ENCODE results near the gene ODF4.
"Not testable (repeated sequence)": the region's sequence is repeated elsewhere in the genome, so short reads cannot be mapped to it uniquely, and the experiment has no call there.

The ODF4 gene

GRCh38 chr17:8326511-8327302, 12.9 kb upstream of the ODF4 start:
- DNase-seq = no peak

- no peak for DNase-seq
These were observed 12.4 kb upstream of the ODF4 start for GRCh38 chr17:8327303-8327649.

GRCh38 chr17:8332128-8332527, 7.5 kb upstream of the ODF4 start:
- DNase-seq = no peak

- DNase-seq = no peak
These were observed 7.0 kb upstream of the ODF4 start for GRCh38 chr17:8332688-8333087.

- DNase-seq = no peak
These were observed 6.4 kb upstream of the ODF4 start for GRCh38 chr17:8333281-8333680.

- DNase-seq = no peak
These were observed 1.6 kb upstream of the ODF4 start for GRCh38 chr17:8337802-8338752.

- DNase-seq = no peak
These were observed 893 bp upstream of the ODF4 start for GRCh38 chr17:8338753-8339140.

- no peak for DNase-seq
These were observed 1.8 kb downstream of the ODF4 start for GRCh38 chr17:8341456-8341855.

- DNase-seq = no peak
These were observed 5.5 kb downstream of the ODF4 start for GRCh38 chr17:8345052-8345690.

- no peak for DNase-seq
These were observed 6.5 kb downstream of the ODF4 start for GRCh38 chr17:8345951-8346665.

GRCh38 chr17:8347001-8347400, 7.4 kb downstream of the ODF4 start:
- DNase-seq = not testable (repeated sequence)

GRCh38 chr17:8350339-8350738, 10.7 kb downstream of the ODF4 start:
- DNase-seq = no peak

GRCh38 chr17:8353736-8354135, 14.1 kb downstream of the ODF4 start:
- no peak for DNase-seq

GRCh38 chr17:8354236-8354635, 14.6 kb downstream of the ODF4 start:
- no peak for DNase-seq

- no peak for DNase-seq
These were observed 18.3 kb downstream of the ODF4 start for GRCh38 chr17:8357910-8358309.

- no peak for DNase-seq
These were observed 20.1 kb downstream of the ODF4 start for GRCh38 chr17:8359769-8360168.

GRCh38 chr17:8360260-8360659, 20.6 kb downstream of the ODF4 start:
- DNase-seq = no peak

- no peak for DNase-seq
These were observed 21.1 kb downstream of the ODF4 start for GRCh38 chr17:8360751-8361150.

- DNase-seq = no peak
These were observed 23.2 kb downstream of the ODF4 start for GRCh38 chr17:8362651-8363332.

GRCh38 chr17:8365143-8365542, 25.5 kb downstream of the ODF4 start:
- DNase-seq = no peak

- DNase-seq = no peak
These were observed 26.6 kb downstream of the ODF4 start for GRCh38 chr17:8366231-8366630.

GRCh38 chr17:8368193-8368592, 28.6 kb downstream of the ODF4 start:
- no peak for DNase-seq
